ENCODE data around the gene ACSM6. TPM values are rescaled to one million over a fixed set of nuclear protein-coding genes. Genes with fewer than 3 reads are reported as not detected.
A peak's percentile ranks its signal among the peaks of the same experiment; 100 is the strongest.

The ACSM6 gene
- total and polyA plus RNA-seq, 2 of the 8 experiments (the other 6 are each of a cell fraction or from before 2014, with no cell fraction given) = 0.33 TPM; not detected in 1

GRCh38 chr10:95201736-95202135 is 7.7 kb downstream of the ACSM6 start:
- Histone ChIP-seq H3K9ac (replicated peaks in 1 of 4; ENCODE audit: extremely low read depth in 1 of 4, low read depth in 3 of 4, low read length in 3 of 4) (no peak overlapping the region), H3K79me2 (ENCODE audit: control insufficient read depth in 1 of 2, insufficient read depth in 2 of 2, low read length in 2 of 2) (no peaks in the 10 kb centered on the region), H4K20me1 (replicated peaks in 1 of 2; ENCODE audit: control insufficient read depth in 1 of 2, insufficient read depth in 2 of 2, low read length in 2 of 2) (no peaks in the 10 kb centered on the region), H3K23ac (ENCODE audit: insufficient read length) (no peak overlapping the region), H2BK5ac (ENCODE audit: low read depth, low read length) (peak overlapping the region; percentile 48; the same call in 1 of the 2 replicates), H3K27ac (ENCODE audit: low read depth, low read length) (no peak overlapping the region), H3K79me1 (ENCODE audit: low read depth, low read length) (no peaks in the 10 kb centered on the region), H3K4me1 (replicated peaks in 1 of 4; ENCODE audit: control insufficient read depth in 3 of 4, insufficient read depth in 4 of 4, low read length in 3 of 4) (peaks cover 0 to 2% (median 0%) of the 10 kb centered on the region in 4 experiments; a peak in 1 of 7 replicates), H3K9me3 (ENCODE audit: insufficient read depth in 2 of 2, low read depth in 1 of 2, low read length in 1 of 2) (no peaks in the 10 kb centered on the region), H3K18ac (ENCODE audit: extremely low read depth, low read length) (peak overlapping the region; percentile 87), H3K4me2 (ENCODE audit: insufficient read depth in 1 of 2, low read depth in 2 of 2, low read length in 2 of 2) (no peak overlapping the region), H2BK120ac (replicated peaks; ENCODE audit: low read depth, low read length) (no peak overlapping the region), H2BK12ac (ENCODE audit: low read depth, low read length) (0 out of 2 replicates have a peak overlapping the region, but pooled peaks have one; percentile 65), H2BK20ac (ENCODE audit: low read length) (peak overlapping the region; percentile 29; the same call in 1 of the 2 replicates), H3K27me3 (replicated peaks in 1 of 4; ENCODE audit: control insufficient read depth in 3 of 4, extremely low read depth in 1 of 4, insufficient read depth in 3 of 4, low read length in 3 of 4) (no peaks in the 10 kb centered on the region), H3K23me2 (ENCODE audit: low read depth, low read length) (no peaks in the 10 kb centered on the region), H3K4me3 (ENCODE audit: extremely low read depth in 1 of 4, insufficient read depth in 2 of 4, low read depth in 3 of 4, low read length in 4 of 4) (no peak overlapping the region), H4K5ac (ENCODE audit: insufficient read length, low read depth, low read length) (no peak overlapping the region), H3K4ac (replicated peaks; ENCODE audit: insufficient read length, low read depth, low read length) (no peak overlapping the region), H3K36me3 (ENCODE audit: control insufficient read depth in 2 of 4, insufficient read depth in 4 of 4, low read length in 3 of 4) (no peaks in the 10 kb centered on the region; a peak in 1 of 8 replicates), H2BK15ac (ENCODE audit: low read length) (no peak overlapping the region; the same call in 1 of the 2 replicates), H3K56ac (replicated peaks; ENCODE audit: insufficient read length, low read depth, low read length) (no peak overlapping the region), H2AK5ac (ENCODE audit: low read depth, low read length) (peak overlapping the region; percentile 70; the same call in 1 of the 2 replicates), H2AFZ (ENCODE audit: low read length) (no peak overlapping the region), H3K14ac (ENCODE audit: insufficient read length) (no peak overlapping the region), H4K8ac (ENCODE audit: extremely low read depth, insufficient read depth, low read length) (no peak overlapping the region), H4K91ac (replicated peaks; ENCODE audit: insufficient read length, low read length) (peak overlapping the region; percentile 36)
- no peak for TF ChIP-seq KDM1A (IDR thresholded peaks at IDR 0.05; ENCODE audit: borderline replicate concordance, low read length)
- peak; percentile 46 to 68 (median 57) for TF ChIP-seq CTCF (IDR thresholded peaks at IDR 0.05; ENCODE audit: control extremely low read depth in 1 of 3, insufficient read depth in 1 of 3, low read depth in 1 of 3, low read length in 3 of 3)
- TF ChIP-seq RAD21 (IDR thresholded peaks at IDR 0.05 in 1 of 2, conservative IDR thresholded peaks at IDR 0.05 in 1 of 2; ENCODE audit: low read depth in 2 of 2, low read length in 2 of 2) = peak; percentile 67 to 73
- DNase-seq (ENCODE audit: low read depth in 1 of 2, low spot score in 2 of 2) (no peak), FAIRE-seq (no peak)
- POLR2A ChIA-PET (ENCODE audit: partially characterized antibody) = interaction anchor here (1.0 to 3.6 kb wide), 3 partner anchors 9 to 41 kb away, joined by 3 to 32 read pairs (median 4); no protein-coding TSS in a partner anchor
- CTCF ChIA-PET (ENCODE audit: partially characterized antibody) = interaction anchor here (0.6 to 4.0 kb wide), 20 partner anchors 9 to 317 kb away, joined by 3 to 68 read pairs (median 4); no protein-coding TSS in a partner anchor
- 82% methylated on average over 4 of the region's 4 CpGs; no CpG with 5 or more reads in 1 of the 2 experiments for WGBS, 2 experiments (ENCODE audit: extremely low coverage in 1 of 2, insufficient coverage in 1 of 2, insufficient read length in 1 of 2, insufficient replicate concordance in 2 of 2, low coverage in 1 of 2, low lambda C conversion rate in 2 of 2, missing lambda C conversion rate in 1 of 2)

All from H1 (cell line).